ENCODE measurements around the gene CHRND.

CHRND gene

DNA sequence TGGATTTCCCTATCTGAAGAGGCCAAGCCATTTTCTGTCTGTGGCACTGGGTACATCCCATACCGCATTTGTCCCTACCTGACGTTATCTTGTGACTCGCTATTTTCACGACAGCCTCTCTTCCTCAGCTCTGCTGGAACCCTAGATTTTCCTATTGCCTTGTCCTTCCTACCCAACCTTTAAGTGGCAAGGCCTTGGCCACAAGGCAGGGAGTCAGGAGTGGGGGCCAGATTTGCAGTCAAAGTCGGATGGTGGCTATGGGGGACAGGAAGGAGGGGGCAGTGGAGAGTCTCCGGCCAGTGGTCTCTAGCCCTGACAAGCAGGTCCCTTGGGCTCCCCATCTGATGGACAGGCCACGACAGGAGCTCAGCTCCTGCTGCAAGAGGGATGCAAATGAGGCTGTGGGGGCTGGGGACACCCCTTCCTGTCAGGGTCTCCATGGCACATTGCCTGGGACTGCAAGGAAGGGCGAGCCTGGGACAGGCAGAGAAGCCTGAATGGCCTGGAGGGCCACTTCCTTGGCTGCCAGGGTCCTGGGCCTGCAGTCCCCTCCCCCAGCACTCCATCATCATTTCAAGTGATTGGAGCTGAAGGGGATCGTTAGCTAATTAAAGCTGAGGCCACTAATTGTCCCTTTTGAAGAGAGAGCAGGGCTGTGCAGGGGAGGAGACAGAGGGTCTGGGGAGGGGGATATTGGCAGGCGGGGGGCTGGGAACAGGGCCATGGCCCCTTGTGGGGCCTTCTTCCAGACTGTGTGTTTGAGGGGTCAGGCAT is 32.1 kb upstream of the CHRND start:
- no peak for ATAC-seq
- H3K36me3 Mint-ChIP-seq, result no peaks in the 10 kb centered on the region
- H3K27me3 Mint-ChIP-seq, result peaks cover 52% of the 10 kb centered on the region
- H3K9me3 Mint-ChIP-seq, result no peaks in the 10 kb centered on the region
- H3K27ac Mint-ChIP-seq, result no peak overlapping the region
- H3K4me3 Mint-ChIP-seq, result no peak overlapping the region
- no peaks in the 10 kb centered on the region for H3K4me1 Mint-ChIP-seq

DNA sequence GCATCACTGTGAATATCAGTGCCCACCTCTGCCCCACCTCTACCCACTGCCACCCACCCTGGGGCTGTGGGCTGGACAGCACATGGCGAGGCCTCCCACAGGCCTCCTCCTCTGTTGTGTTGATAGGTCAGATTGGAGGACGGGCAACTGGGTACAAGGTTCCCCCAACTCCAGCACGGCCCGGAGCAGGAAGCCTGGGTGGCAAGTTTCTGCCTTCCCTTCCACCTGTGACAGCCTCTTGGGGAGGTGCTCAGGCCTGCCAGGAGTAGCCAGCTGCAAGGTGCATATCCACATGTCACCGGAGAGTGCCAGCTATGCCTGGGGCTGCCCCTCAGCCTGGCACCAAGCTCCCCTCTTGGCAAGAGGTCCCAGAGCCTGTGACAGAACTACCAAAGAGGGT is 31.4 kb upstream of the CHRND start:
- Mint-ChIP-seq H3K36me3 (no peaks in the 10 kb centered on the region), H3K27ac (no peak overlapping the region), H3K4me1 (no peaks in the 10 kb centered on the region), H3K27me3 (peaks cover 52% of the 10 kb centered on the region), H3K9me3 (no peaks in the 10 kb centered on the region), H3K4me3 (no peak overlapping the region)
- ATAC-seq, result no peak

DNA sequence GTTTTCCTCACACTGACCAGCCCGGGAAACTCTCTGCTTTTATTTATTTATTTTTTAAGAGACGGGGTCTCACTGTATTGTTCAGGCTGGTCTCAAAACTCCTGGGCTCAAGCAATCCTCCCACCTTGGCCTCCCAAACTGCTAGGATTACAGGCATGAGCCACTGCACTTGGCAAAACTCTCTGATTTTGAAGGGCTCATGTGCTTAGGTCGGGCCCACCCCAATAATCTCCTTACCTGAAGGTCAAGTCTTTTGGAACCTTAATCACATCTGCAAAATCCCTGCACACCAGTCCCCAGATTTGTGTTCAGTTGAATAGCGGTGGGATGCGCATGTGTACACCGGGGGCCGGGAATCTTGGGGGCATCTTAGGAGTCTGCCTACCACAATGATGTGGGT is 30.7 kb upstream of the CHRND start:
- H3K27ac Mint-ChIP-seq, result no peak overlapping the region
- H3K4me1 Mint-ChIP-seq, result no peaks in the 10 kb centered on the region
- peaks cover 52% of the 10 kb centered on the region for H3K27me3 Mint-ChIP-seq
- no peaks in the 10 kb centered on the region for H3K9me3 Mint-ChIP-seq
- no peak for ATAC-seq
- H3K4me3 Mint-ChIP-seq, result no peak overlapping the region
- no peaks in the 10 kb centered on the region for H3K36me3 Mint-ChIP-seq

DNA sequence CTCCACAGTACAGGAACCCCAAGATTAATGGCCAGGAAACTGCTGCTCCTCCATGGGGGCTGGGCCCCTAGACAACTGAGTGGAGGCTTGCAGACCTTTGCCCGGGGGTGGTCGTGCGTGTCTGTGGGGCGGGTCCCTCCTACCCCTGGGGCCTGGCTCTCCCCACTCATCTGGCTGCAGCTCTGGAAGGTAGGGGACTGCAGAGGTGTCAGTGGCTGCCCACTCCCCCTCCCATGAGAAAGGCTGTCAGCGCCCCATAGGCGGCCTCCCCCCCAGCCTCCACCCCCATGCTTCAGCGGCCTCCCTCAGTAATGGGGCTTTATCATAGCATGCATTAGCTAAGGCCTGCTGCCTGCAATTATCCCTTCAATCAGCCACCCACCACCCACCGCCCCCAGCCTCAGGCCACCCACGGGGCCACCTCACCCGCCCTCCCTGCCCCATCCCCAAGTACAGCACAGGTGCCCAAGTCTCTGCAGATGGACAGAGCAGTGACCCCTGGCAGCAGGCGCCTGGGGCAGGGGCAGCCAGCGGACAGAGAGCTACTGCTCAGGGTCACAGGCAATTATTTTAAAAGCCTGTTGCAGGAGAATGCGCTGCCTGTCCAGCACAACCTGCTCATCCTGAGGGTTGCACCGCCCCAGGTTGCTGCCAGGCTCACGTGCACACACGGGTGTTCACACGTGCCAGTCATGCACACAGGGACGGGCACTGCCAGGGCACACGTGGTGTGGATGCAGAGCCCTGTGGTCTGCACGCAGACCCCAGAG is 29.3 kb upstream of the CHRND start:
- Mint-ChIP-seq H3K9me3 (no peaks in the 10 kb centered on the region), H3K27me3 (peaks cover 41% of the 10 kb centered on the region), H3K27ac (no peak overlapping the region), H3K4me1 (no peaks in the 10 kb centered on the region), H3K4me3 (no peak overlapping the region), H3K36me3 (no peaks in the 10 kb centered on the region)
- ATAC-seq, result no peak

DNA sequence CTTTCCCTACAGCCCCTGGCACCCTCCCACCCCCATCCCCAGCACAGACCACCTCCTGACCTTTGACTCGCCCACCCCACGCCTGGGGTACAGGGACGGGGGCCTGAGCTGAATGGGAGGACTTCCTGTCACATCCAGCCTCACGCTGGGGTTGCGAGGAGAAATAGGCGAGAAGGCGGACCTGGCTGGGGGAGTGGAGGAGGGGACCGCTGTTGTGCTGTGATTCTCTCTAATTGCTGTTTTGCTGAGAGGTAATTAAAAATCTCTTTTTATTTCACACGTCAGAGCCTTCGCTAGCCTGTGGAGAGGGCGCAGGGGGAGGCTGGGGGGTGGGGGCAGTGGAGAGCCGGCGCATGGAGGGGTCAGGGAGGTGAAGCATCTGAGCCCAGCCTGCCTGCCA is 28.6 kb upstream of the CHRND start:
- H3K9me3 Mint-ChIP-seq, result no peaks in the 10 kb centered on the region
- peaks cover 43% of the 10 kb centered on the region for H3K27me3 Mint-ChIP-seq
- no peak overlapping the region for H3K27ac Mint-ChIP-seq
- H3K4me1 Mint-ChIP-seq, result peaks cover 3% of the 10 kb centered on the region
- no peak for ATAC-seq
- no peak overlapping the region for H3K4me3 Mint-ChIP-seq
- H3K36me3 Mint-ChIP-seq, result no peaks in the 10 kb centered on the region

DNA sequence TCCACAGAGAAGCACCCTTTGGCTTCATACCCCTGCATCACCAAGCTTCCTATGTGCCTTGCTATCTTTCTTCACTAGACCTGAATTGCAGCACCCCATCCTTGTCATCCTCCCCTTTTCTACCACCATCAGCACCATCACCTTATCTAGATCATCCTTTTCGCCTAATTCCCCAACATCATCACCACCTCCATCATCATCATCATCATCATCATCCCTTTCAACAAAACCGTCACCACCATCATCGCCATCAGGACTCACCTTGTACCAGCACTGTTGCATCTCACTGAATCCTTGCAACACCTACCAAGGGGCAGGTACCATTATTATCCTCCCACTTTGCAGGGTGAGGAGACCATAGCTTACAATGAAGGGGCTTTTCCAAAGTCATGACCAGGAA is 27.5 kb upstream of the CHRND start:
- H3K36me3 Mint-ChIP-seq, result no peaks in the 10 kb centered on the region
- peaks cover 9% of the 10 kb centered on the region for H3K4me1 Mint-ChIP-seq
- H3K27ac Mint-ChIP-seq, result no peak overlapping the region
- peaks cover 41% of the 10 kb centered on the region for H3K27me3 Mint-ChIP-seq
- ATAC-seq, result no peak
- no peaks in the 10 kb centered on the region for H3K9me3 Mint-ChIP-seq
- no peak overlapping the region for H3K4me3 Mint-ChIP-seq

DNA sequence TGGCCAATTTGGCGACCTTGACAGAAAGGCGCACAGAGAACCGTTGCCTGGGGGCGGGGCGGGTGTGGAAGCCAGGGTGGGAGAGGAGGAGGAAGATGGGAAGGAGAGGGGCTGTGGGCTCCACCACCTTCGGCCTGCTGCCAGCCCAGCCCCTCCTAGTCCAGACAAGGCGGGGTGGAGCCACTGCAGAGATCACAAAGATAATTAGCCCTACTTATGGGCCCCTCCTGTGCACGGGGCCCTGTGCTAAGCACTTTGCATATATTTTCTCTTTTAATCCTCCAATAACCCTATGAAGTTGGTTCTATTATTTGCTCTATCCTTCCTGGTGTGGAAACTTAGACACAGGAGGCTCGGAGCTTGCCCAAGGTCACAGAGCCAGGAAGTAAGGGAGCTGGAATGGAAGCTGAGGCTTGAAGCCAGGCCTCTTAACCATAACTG is 24.6 kb upstream of the CHRND start:
- ATAC-seq, result no peak
- Mint-ChIP-seq H3K36me3 (no peaks in the 10 kb centered on the region), H3K27ac (no peak overlapping the region), H3K4me3 (no peak overlapping the region), H3K9me3 (no peaks in the 10 kb centered on the region), H3K4me1 (peaks cover 15% of the 10 kb centered on the region), H3K27me3 (peaks cover 70% of the 10 kb centered on the region)

DNA sequence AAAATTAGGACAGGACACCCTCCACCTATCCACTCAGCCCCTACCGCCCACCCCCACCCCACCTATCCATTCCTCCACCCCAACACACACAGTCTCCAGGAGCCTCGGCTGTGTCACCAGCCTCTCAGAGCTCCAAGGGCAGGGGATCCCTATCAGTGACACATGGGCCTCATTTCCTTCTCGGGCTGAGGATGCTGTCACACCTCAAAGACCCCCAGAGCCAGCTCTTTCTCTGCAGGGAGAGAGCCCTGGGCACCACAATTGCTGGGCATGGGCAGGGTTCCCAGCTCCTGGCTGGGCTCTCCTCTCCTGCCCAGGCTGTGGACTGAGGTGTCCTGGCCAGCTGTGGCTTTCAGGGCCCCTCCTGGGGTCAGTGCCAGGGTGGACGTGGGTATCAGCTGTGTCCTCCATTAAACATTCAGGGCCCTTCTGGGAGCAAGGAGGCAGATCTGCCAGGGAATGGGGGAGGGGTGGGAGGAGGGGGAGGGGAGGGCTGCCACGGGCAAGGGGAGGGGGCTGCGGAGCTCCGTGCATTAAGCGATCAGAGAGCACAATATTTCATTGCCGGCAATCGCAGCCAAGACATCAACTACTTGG is 24.1 kb upstream of the CHRND start:
- Mint-ChIP-seq H3K36me3 (no peaks in the 10 kb centered on the region), H3K4me3 (no peak overlapping the region), H3K9me3 (no peaks in the 10 kb centered on the region), H3K27me3 (peaks cover 74% of the 10 kb centered on the region), H3K27ac (peak overlapping the region; percentile 76), H3K4me1 (peaks cover 15% of the 10 kb centered on the region)
- no peak for ATAC-seq

DNA sequence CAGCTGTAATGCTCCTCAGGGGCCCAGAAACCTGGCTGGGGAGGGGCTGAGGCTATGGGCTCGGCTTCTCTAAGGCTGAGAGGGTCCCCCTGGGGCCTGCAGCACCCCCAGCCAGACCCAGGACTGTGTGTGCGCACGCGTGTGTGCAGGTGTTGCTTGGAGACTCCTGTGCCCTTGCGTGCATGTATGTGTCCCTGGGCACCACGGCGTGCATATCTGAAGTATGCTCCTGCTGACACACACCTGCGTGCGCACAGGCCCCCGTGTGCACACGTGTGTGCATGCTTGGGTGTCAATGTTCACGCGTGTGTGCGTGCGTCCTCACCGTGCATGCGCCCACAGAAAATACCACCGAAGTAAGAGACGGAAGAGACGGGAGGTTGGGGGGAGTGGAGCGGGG is 23.4 kb upstream of the CHRND start:
- no peaks in the 10 kb centered on the region for H3K36me3 Mint-ChIP-seq
- H3K27me3 Mint-ChIP-seq, result peaks cover 74% of the 10 kb centered on the region
- H3K27ac Mint-ChIP-seq, result peak overlapping the region; percentile 76
- H3K4me3 Mint-ChIP-seq, result peak overlapping the region; percentile 81
- peaks cover 15% of the 10 kb centered on the region for H3K4me1 Mint-ChIP-seq
- peak; percentile 13 for ATAC-seq
- no peaks in the 10 kb centered on the region for H3K9me3 Mint-ChIP-seq

DNA sequence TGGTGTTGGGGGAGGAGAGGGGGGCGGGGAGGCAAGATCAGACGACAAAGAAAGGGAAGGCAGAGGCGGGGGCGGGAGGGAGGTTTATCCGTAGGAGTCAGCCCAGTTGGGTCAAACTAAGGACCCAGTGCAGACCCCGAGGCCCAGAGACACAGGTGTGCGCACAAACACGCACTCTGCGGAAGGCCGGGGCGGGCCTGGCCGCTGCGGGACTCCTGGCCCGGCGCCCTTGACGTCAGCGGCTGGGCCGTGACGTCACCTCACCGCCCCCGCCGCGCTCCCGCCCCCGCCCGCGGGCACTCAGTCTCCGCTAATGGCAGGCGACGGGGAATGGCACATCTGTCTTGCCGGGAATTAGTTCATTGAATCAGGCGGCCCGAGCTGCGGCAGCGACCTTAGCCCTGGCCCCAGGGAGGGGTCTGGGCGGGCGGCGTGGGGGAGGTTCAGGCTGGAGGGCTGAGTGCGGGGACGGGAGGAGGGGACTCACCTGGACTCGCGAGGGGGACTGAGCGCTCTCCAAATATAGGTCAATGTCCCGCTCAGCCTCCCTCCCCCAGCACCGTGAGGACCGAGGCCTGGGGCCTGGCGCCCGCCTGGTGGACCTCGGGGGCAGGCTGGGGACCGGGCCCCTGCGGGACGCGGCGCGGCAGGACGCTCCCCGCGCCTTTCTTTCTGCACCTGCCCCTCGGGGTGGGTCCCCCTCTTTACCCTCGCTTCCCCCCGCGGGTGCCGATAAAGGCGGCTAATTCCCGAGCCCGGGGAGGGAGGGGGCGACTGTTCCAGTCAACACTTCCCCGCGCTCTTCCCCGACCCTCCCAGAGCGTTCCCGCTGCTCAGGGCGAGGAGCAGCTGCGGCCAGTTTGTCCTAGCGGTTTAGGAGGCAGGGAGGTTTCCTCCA is 22.8 kb upstream of the CHRND start:
- peak; percentile 14 for ATAC-seq
- H3K27me3 Mint-ChIP-seq, result peaks cover 71% of the 10 kb centered on the region
- H3K9me3 Mint-ChIP-seq, result no peaks in the 10 kb centered on the region
- peak overlapping the region; percentile 53 for H3K4me3 Mint-ChIP-seq
- no peaks in the 10 kb centered on the region for H3K36me3 Mint-ChIP-seq
- peaks cover 15% of the 10 kb centered on the region for H3K4me1 Mint-ChIP-seq
- peak overlapping the region; percentile 76 for H3K27ac Mint-ChIP-seq

DNA sequence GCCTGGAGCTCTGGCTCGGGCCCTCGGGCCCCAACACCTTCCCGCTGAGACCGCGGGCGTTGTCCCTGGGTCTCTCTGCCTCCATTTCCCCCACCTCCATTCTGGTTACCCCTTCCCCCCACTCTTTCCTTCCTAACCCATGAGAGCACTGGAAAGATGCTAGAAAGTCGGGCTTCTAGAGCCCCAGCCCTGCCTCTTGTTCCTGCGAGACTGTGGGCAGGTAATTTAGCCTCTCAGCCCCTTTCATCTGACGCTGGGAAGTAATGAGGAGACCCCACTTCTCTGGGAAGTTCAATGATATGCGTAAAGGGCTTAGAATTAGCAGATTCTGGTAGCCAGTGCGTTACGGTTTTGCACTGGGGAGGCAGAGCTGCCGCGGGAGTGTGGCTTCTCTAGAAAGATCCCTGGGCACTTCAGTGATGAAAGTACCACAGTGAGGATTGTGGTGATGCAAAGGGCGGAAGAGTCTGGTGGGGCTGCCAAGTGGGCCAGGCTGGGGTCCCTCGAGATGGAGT is 22.1 kb upstream of the CHRND start:
- H3K27me3 Mint-ChIP-seq, result peaks cover 64% of the 10 kb centered on the region
- peak overlapping the region; percentile 53 for H3K4me3 Mint-ChIP-seq
- H3K36me3 Mint-ChIP-seq, result no peaks in the 10 kb centered on the region
- H3K9me3 Mint-ChIP-seq, result no peaks in the 10 kb centered on the region
- H3K27ac Mint-ChIP-seq, result no peak overlapping the region
- H3K4me1 Mint-ChIP-seq, result peaks cover 15% of the 10 kb centered on the region
- ATAC-seq, result no peak

DNA sequence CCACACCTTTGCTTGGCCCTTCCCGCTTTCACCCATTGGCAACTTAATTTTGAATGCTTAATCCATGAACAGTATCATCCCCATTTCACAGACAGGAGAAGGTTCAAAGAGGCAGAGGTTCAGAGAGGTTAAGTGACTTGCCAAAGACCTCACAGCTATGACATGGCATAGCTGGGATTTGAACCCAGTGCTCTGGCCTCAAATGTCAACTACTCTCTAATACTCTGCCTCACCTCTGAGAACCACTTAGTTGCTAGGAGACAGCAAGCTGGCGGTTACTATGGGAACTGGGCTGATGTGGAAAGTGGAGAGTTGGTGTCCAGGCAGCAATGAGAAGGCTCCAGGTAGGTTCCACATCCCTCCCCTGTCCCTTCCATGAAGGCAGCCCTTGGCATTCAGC is 21.5 kb upstream of the CHRND start:
- H3K4me3 Mint-ChIP-seq, result no peak overlapping the region
- ATAC-seq, result no peak
- H3K36me3 Mint-ChIP-seq, result no peaks in the 10 kb centered on the region
- H3K9me3 Mint-ChIP-seq, result no peaks in the 10 kb centered on the region
- H3K4me1 Mint-ChIP-seq, result peaks cover 15% of the 10 kb centered on the region
- H3K27me3 Mint-ChIP-seq, result peaks cover 59% of the 10 kb centered on the region
- H3K27ac Mint-ChIP-seq, result no peak overlapping the region

DNA sequence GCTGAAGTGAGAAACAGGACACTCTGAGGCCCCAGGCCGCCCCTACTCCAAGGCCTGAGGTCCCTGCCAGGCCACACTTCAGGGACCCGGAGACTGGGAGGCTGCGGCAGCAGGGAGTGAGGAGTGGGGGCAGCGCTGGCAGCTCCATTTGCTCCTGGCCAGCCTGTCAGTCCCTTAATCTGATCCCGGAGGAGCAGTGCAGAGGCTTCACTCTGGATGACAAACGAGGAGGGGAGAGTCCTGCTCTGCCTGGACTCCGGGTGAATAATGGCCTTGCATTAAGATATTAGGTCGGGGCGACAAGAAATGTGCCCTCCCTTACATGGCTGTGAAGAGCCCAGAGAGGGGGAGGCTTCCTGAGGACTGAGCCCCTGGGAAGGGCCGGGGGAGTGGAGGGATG is 20.1 kb upstream of the CHRND start:
- Mint-ChIP-seq H3K4me3 (no peak overlapping the region), H3K27me3 (peaks cover 49% of the 10 kb centered on the region), H3K4me1 (peaks cover 15% of the 10 kb centered on the region), H3K9me3 (peaks cover 3% of the 10 kb centered on the region), H3K36me3 (no peaks in the 10 kb centered on the region), H3K27ac (no peak overlapping the region)
- no peak for ATAC-seq

DNA sequence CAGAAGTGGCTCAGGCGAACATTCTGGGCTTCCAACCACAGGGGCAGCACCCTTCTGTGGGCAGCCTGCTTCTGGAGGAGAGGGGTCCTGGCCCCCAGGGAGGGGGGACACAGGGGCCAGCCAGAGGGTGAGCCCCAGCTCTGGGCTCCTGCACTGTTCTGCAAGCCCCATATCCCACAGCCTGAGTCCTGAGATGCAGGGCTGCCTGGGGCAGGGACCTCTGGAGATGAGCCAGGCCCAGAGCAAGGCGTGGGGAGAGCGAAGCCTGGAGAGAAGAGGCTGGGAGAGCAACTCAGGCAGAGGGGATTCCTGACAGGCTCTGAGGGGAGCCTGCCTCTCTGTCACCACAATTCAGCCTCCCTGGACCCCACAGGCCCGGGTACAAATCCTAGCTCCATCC is 19.3 kb upstream of the CHRND start:
- peaks cover 47% of the 10 kb centered on the region for H3K27me3 Mint-ChIP-seq
- H3K4me3 Mint-ChIP-seq, result no peak overlapping the region
- H3K27ac Mint-ChIP-seq, result no peak overlapping the region

DNA sequence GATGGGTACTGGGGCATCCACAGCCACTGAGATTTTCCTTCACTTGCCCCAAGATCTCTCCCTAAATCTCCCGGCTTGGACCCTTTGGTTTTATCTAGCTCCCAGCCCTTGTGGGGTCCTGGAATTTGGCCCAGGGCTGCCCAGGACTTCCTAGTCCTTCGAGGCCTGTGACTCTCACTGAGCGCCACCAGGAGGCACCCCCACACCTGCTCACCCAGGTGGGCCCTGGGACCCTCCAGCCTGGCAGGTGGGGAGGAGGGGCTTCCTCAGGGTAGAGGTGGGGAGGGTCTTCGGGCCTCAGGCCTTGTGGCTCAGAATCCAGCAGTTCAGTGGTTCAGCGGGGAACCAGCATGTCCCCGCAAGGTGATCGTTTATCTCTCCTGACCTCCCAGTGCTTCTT is 17.7 kb upstream of the CHRND start:
- H3K27me3 Mint-ChIP-seq, result peaks cover 45% of the 10 kb centered on the region
- H3K9me3 Mint-ChIP-seq, result peaks cover 3% of the 10 kb centered on the region
- H3K4me3 Mint-ChIP-seq, result no peak overlapping the region

More for the DNA sequence above, 19.3 kb upstream of the CHRND start:
- no peak for ATAC-seq
- Mint-ChIP-seq H3K36me3 (no peaks in the 10 kb centered on the region), H3K9me3 (peaks cover 3% of the 10 kb centered on the region), H3K4me1 (peaks cover 15% of the 10 kb centered on the region)

More for the DNA sequence above, 17.7 kb upstream of the CHRND start:
- Mint-ChIP-seq H3K27ac (no peak overlapping the region), H3K4me1 (peaks cover 7% of the 10 kb centered on the region), H3K36me3 (no peaks in the 10 kb centered on the region)
- no peak for ATAC-seq

Measured in stimulated activated memory B cell treated with anti-CD40 and anti-IgM and Interleukin-4, amounts not matched to agents 10 μg/mL and 1 μg/mL and 100 μg/mL, for 72 hours (primary cell).